ENCODE measurements around the gene DGKQ. TPM values are rescaled to one million over a fixed set of nuclear protein-coding genes. Genes with fewer than 3 reads are reported as not detected.

Gene DGKQ
- total and polyA plus RNA-seq, 2 of the 13 experiments (the other 11 are each of a cell fraction or from before 2014, with no cell fraction given): 4.5 to 7.2 TPM

DNA sequence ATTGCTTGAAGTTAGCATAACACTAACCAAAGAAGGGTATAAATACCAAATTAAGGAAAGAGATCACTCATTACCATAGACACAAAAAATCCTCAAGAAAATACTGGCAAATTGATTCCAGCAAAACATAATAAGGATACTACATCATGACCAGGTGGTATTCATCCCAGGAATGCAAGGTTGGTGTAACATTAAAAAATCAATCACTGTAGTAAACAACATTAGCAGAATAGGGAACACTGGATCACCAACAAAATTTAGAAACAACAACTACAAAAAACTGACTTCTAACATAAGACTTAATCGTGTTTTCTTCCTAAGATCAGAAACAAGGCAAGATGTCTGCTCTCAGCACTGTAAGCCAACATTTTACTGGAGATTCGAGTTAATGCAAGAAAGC lies 55.4 kb downstream of the DGKQ start:
- H3K4me2 ChIP-seq (ENCODE audit: low read depth, low read length): no peak overlapping the region
- DNase-seq (ENCODE audit: low spot score) (no peak), ATAC-seq (no peak), FAIRE-seq (no peak)
- TF ChIP-seq STAT5B (CRISPR knock-in tag; IDR thresholded peaks at IDR 0.05) (no peak), ZNF710 (CRISPR knock-in tag; IDR thresholded peaks at IDR 0.05; ENCODE audit: borderline replicate concordance) (no peak), RARA (CRISPR knock-in tag; IDR thresholded peaks at IDR 0.05) (no peak), ZNF33A (CRISPR knock-in tag; IDR thresholded peaks at IDR 0.05; ENCODE audit: borderline replicate concordance) (no peak), KMT2A (CRISPR knock-in tag; IDR thresholded peaks at IDR 0.05) (no peak), ZNF878 (CRISPR knock-in tag; IDR thresholded peaks at IDR 0.05) (no peak), ZNF234 (CRISPR knock-in tag; conservative IDR thresholded peaks at IDR 0.05) (no peak), SNRNP70 (IDR thresholded peaks at IDR 0.05; ENCODE audit: low read depth, low read length) (no peak), PAF1 (CRISPR knock-in tag; IDR thresholded peaks at IDR 0.05) (no peak), SIN3A (IDR thresholded peaks at IDR 0.05; ENCODE audit: borderline replicate concordance, low read depth, low read length) (no peak), ZHX1 (CRISPR knock-in tag; IDR thresholded peaks at IDR 0.05; ENCODE audit: low read depth) (no peak)
- TF ChIP-seq, protein P1, sequence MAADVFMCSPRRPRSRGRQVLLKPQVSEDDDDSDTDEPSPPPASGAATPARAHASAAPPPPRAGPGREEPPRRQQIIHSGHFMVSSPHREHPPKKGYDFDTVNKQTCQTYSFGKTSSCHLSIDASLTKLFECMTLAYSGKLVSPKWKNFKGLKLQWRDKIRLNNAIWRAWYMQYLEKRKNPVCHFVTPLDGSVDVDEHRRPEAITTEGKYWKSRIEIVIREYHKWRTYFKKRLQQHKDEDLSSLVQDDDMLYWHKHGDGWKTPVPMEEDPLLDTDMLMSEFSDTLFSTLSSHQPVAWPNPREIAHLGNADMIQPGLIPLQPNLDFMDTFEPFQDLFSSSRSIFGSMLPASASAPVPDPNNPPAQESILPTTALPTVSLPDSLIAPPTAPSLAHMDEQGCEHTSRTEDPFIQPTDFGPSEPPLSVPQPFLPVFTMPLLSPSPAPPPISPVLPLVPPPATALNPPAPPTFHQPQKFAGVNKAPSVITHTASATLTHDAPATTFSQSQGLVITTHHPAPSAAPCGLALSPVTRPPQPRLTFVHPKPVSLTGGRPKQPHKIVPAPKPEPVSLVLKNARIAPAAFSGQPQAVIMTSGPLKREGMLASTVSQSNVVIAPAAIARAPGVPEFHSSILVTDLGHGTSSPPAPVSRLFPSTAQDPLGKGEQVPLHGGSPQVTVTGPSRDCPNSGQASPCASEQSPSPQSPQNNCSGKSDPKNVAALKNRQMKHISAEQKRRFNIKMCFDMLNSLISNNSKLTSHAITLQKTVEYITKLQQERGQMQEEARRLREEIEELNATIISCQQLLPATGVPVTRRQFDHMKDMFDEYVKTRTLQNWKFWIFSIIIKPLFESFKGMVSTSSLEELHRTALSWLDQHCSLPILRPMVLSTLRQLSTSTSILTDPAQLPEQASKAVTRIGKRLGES (CRISPR knock-in tag; IDR thresholded peaks at IDR 0.05; ENCODE audit: borderline replicate concordance): no peak
- H3K27ac ChIP-seq (ENCODE audit: extremely low read length, insufficient read depth, low read length): no peak overlapping the region
- no peaks in the 10 kb centered on the region for H3K9me3 ChIP-seq (ENCODE audit: low read length)
- no peak overlapping the region for H2AFZ ChIP-seq (ENCODE audit: low read length)
- H3K9ac ChIP-seq (ENCODE audit: insufficient read depth, low read depth, low read length): no peak overlapping the region
- no peaks in the 10 kb centered on the region for H3K4me1 ChIP-seq (ENCODE audit: insufficient read depth, low read length)
- H3K79me2 ChIP-seq (ENCODE audit: insufficient read depth, low read length): peaks cover 70% of the 10 kb centered on the region
- H4K20me1 ChIP-seq (ENCODE audit: insufficient read depth, low read length): 0 out of 2 replicates have a peak, but pooled peaks cover 2% of the 10 kb centered on the region
- ChIA-PET CTCF (ENCODE audit: low intra/inter-chr PET ratio, low total read pairs) (no interaction called here), POLR2A (no interaction called here)
- H3K4me3 ChIP-seq (replicated peaks in 1 of 3; ENCODE audit: insufficient read depth in 1 of 3, low read depth in 2 of 3, low read length in 3 of 3): no peak overlapping the region
- intact Hi-C loops (cut with micrococcal nuclease; ENCODE audit: unreplicated experiment) (no loop called here), in situ Hi-C loops (cut with HindIII; ENCODE audit: extremely low pct_ligation_motif_present, low pct_unique_long_range_greater_than_20kb) (no loop called here)
- peaks cover 0 to 10% of the 10 kb centered on the region in 2 experiments; a peak in 3 of 5 replicates for H3K36me3 ChIP-seq (replicated peaks in 1 of 2; ENCODE audit: control insufficient read depth in 1 of 2, insufficient read depth in 2 of 2, low read length in 2 of 2)
- WGBS (ENCODE audit: low lambda C conversion rate): 93% methylated on average over 2 of the region's 2 CpGs
- no TSS peak for BruUV-seq (replicated peaks)
- no peaks in the 10 kb centered on the region for H3K27me3 ChIP-seq (ENCODE audit: control insufficient read depth in 1 of 2, insufficient read depth in 2 of 2, low read length in 2 of 2)
